Breast epithelium (tissue), 4 donors: ENCODE results near the gene YTHDF1. TPM values are rescaled to one million over a fixed set of nuclear protein-coding genes. Genes with fewer than 3 reads are reported as not detected.

ENCODE experiments used
- DNase-seq, 2 donors: peaks; one replicate each; pipeline ENCODE4 v3.0.0-alpha.2; 2019; ENCODE audit warnings: low spot score in 2 of 2
- H3K27ac ChIP-seq, 2 donors: fragments of 200-600 bp; sonication (generic) in 1 of 2; one replicate each; pipeline ENCODE4 v1.5.1; 2016 to 2019; ENCODE audit warnings: mild to moderate bottlenecking in 1 of 2
- H3K27me3 ChIP-seq, 2 donors: fragments of 200-600 bp; sonication (generic) in 1 of 2; one replicate each; pipeline versions ENCODE4 v1.5.1 to v1.6.0; 2017 to 2019; ENCODE audit warnings: control low read depth in 1 of 2, mild to moderate bottlenecking in 1 of 2
- H3K36me3 ChIP-seq: fragments of 200-600 bp; one replicate; pipeline ENCODE4 v1.5.1; 2019
- H3K4me1 ChIP-seq, 2 donors: fragments of 200-600 bp; sonication (generic); one replicate each; pipeline ENCODE4 v1.5.1; 2016 to 2019; ENCODE audit warnings: control low read depth in 1 of 2
- H3K4me3 ChIP-seq, 3 donors: fragments of 200-600 bp; sonication (generic); 1 replicate in 2 of 3; 2 replicates in 1 of 3; pipeline ENCODE4 v1.5.1; 2016 to 2019; ENCODE audit warnings: mild to moderate bottlenecking in 3 of 3, moderate library complexity in 2 of 3
- H3K9me3 ChIP-seq, 2 donors: fragments of 200-600 bp; sonication (generic) in 1 of 2; one replicate each; pipeline ENCODE4 v1.5.1; 2016 to 2019; ENCODE audit warnings: control low read depth in 1 of 2
- CTCF ChIP-seq, 3 donors: fragments of 450-650 bp; IDR thresholded peaks; one replicate each; pipeline ENCODE4 v1.5.1; 2016 to 2017; ENCODE audit warnings: antibody characterized with exemption in 3 of 3, mild to moderate bottlenecking in 3 of 3, moderate library complexity in 3 of 3
- POLR2A ChIP-seq: fragments of 450-650 bp; IDR thresholded peaks from one replicate; pipeline ENCODE4 v1.6.1; 2016; ENCODE audit warnings: antibody characterized with exemption, mild to moderate bottlenecking, moderate library complexity
- POLR2AphosphoS5 ChIP-seq, 3 donors: sonication (generic); formaldehyde crosslinking; IDR thresholded peaks; one replicate each; pipeline ENCODE4 v1.6.1; 2017; ENCODE audit warnings: antibody characterized with exemption in 3 of 3
- intact Hi-C: fragments of 100-400 bp; cut with DNase I; formaldehyde crosslinking; loops from one replicate; pipeline ENCODE4 v1.15.1; 2023; ENCODE audit warnings: low total_unique reads
- total RNA-seq, 3 donors: library from RNA; depleted of rRNA; stranded (reverse); fragments of >200 nt; gene quantifications; one replicate each; pipeline ENCODE4 v1.1.0, GENCODE V29; 2016

The YTHDF1 gene
- total RNA-seq, 3 donors from 2014 or later, result 23.0 to 32.8 (median 28.2) TPM

GRCh38 chr20:63176034-63176426 is 39.9 kb downstream of the YTHDF1 start:
- DNase-seq, result no peak
- Histone ChIP-seq H3K4me3 (no peak overlapping the region), H3K36me3 (no peaks in the 10 kb centered on the region), H3K4me1 (peaks cover 15 to 18% of the 10 kb centered on the region in 2 donors), H3K9me3 (no peaks in the 10 kb centered on the region), H3K27me3 (peaks cover 20 to 99% of the 10 kb centered on the region in 2 donors), H3K27ac (no peak overlapping the region)
- intact Hi-C loops, result loop anchor here (5.0 kb wide), 1 partner anchor 459 kb away; no protein-coding TSS in a partner anchor
- TF ChIP-seq POLR2A (no peak), POLR2AphosphoS5 (IDR thresholded peaks at IDR 0.05) (no peak), CTCF (IDR thresholded peaks at IDR 0.05) (no peak)

- intact Hi-C loops, result loop anchor here (5.0 kb wide), 1 partner anchor 458 kb away; no protein-coding TSS in a partner anchor
- peaks cover 18 to 97% of the 10 kb centered on the region in 2 donors for H3K27me3 ChIP-seq
Measured at GRCh38 chr20:63175038-63175895, 40.7 kb downstream of the YTHDF1 start.

DNA sequence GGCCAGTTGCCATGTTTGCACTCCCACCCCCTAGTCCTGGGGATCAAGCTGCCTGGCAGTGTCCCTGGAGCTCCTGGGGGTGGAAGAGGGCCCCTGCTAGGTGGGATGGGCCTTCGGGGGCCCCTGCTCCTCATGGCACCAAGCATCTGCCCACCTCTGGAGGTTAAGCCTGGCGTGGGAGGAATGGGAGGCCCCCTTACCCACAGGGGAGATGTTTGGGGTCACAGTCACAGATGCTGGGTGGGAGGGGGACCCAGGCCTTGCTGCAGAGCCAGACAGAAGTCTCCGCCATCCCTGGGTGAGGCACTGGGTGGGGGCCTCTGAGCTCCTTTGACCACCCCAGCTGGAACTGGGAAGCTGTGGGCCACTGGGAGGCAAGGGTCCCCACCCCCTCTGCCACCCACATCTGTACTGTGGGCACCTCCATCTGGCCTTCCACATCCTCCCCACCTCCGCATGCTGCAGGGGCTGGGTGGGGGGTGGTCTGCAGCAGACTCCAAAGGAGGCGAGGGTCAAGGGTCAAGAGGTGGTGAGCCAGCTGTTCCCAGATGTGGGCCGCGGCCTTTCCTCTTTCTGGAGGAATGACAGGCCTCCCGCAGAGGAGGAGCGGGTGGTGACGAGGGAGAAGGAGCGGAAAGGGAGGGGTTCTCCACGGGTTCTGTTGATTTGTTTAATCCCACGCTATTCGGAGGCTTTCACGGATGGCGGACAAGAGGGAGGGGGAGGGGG is 41.5 kb downstream of the YTHDF1 start:
- Histone ChIP-seq H3K36me3 (no peaks in the 10 kb centered on the region), H3K4me3 (no peak overlapping the region), H3K27me3 (peaks cover 16 to 96% of the 10 kb centered on the region in 2 donors), H3K9me3 (no peaks in the 10 kb centered on the region), H3K27ac (no peak overlapping the region), H3K4me1 (peaks cover 15 to 18% of the 10 kb centered on the region in 2 donors)
- intact Hi-C loops, result loop anchor here (5.0 kb wide), 1 partner anchor 457 kb away; no protein-coding TSS in a partner anchor
- TF ChIP-seq POLR2AphosphoS5 (IDR thresholded peaks at IDR 0.05), result no peak
- no peak for TF ChIP-seq CTCF (IDR thresholded peaks at IDR 0.05)
- TF ChIP-seq POLR2A, result no peak
- no peak for DNase-seq

More at GRCh38 chr20:63175038-63175895, 40.7 kb downstream of the YTHDF1 start:
- Histone ChIP-seq H3K4me3 (no peak overlapping the region), H3K9me3 (no peaks in the 10 kb centered on the region), H3K27ac (no peak overlapping the region), H3K36me3 (no peaks in the 10 kb centered on the region), H3K4me1 (peaks cover 15 to 18% of the 10 kb centered on the region in 2 donors)
- no peak for TF ChIP-seq CTCF (IDR thresholded peaks at IDR 0.05)
- TF ChIP-seq POLR2AphosphoS5 (IDR thresholded peaks at IDR 0.05), result no peak
- TF ChIP-seq POLR2A, result no peak
- DNase-seq, result no peak

- H3K4me1 ChIP-seq, result peaks cover 7 to 18% of the 10 kb centered on the region in 2 donors
- H3K27ac ChIP-seq, result no peak overlapping the region
- intact Hi-C loops, result no loop called here
- H3K27me3 ChIP-seq, result peaks cover 16 to 93% of the 10 kb centered on the region in 2 donors
- H3K36me3 ChIP-seq, result no peaks in the 10 kb centered on the region
- H3K4me3 ChIP-seq, result no peak overlapping the region
- TF ChIP-seq CTCF (IDR thresholded peaks at IDR 0.05) (no peak), POLR2AphosphoS5 (IDR thresholded peaks at IDR 0.05) (no peak), POLR2A (no peak)
- no peaks in the 10 kb centered on the region for H3K9me3 ChIP-seq
- DNase-seq, result no peak
Measured at GRCh38 chr20:63173552-63174191, 42.3 kb downstream of the YTHDF1 start.
